Measurements from ENCODE around the gene PACRG.

Gene PACRG

GRCh38 chr6:163133017-163133416 is 405.2 kb downstream of the PACRG start:
- DNase-seq (ENCODE audit: low spot score) (no peak), FAIRE-seq (no peak)

GRCh38 chr6:163133691-163134090 is 405.9 kb downstream of the PACRG start:
- DNase-seq (ENCODE audit: low spot score) (no peak), FAIRE-seq (no peak)

GRCh38 chr6:163136681-163137397 is 409.1 kb downstream of the PACRG start:
- no peak for FAIRE-seq
- no peak for DNase-seq (ENCODE audit: low spot score)

GRCh38 chr6:163137398-163137881 is 409.7 kb downstream of the PACRG start:
- no peak for FAIRE-seq

GRCh38 chr6:163146036-163146435 is 418.3 kb downstream of the PACRG start:
- no peak for DNase-seq (ENCODE audit: low spot score)

More at GRCh38 chr6:163137398-163137881, 409.7 kb downstream of the PACRG start:
- no peak for DNase-seq (ENCODE audit: low spot score)

GRCh38 chr6:163147994-163148393 is 420.2 kb downstream of the PACRG start:
- DNase-seq (ENCODE audit: low spot score) (no peak), FAIRE-seq (no peak)

More at GRCh38 chr6:163146036-163146435, 418.3 kb downstream of the PACRG start:
- FAIRE-seq: no peak

- FAIRE-seq (no peak), DNase-seq (ENCODE audit: low spot score) (no peak)
These were observed 420.9 kb downstream of the PACRG start for GRCh38 chr6:163148451-163149278.

- no peak for DNase-seq (ENCODE audit: low spot score)
- FAIRE-seq: no peak
These were observed 421.6 kb downstream of the PACRG start for GRCh38 chr6:163149279-163149848.

- DNase-seq (ENCODE audit: low spot score) (no peak), FAIRE-seq (no peak)
These were observed 423.4 kb downstream of the PACRG start for GRCh38 chr6:163151212-163151611.

GRCh38 chr6:163152701-163153100 is 424.9 kb downstream of the PACRG start:
- DNase-seq (ENCODE audit: low spot score) (no peak), FAIRE-seq (no peak)

- FAIRE-seq: no peak
- no peak for DNase-seq (ENCODE audit: low spot score)
These were observed 431.3 kb downstream of the PACRG start for GRCh38 chr6:163159110-163159509.

- FAIRE-seq: no peak
- DNase-seq (ENCODE audit: low spot score): no peak
These were observed 431.9 kb downstream of the PACRG start for GRCh38 chr6:163159689-163160088.

- no peak for DNase-seq (ENCODE audit: low spot score)
- no peak for FAIRE-seq
These were observed 434.5 kb downstream of the PACRG start for GRCh38 chr6:163162007-163162873.

GRCh38 chr6:163162874-163163213 is 435.1 kb downstream of the PACRG start:
- DNase-seq (ENCODE audit: low spot score) (no peak), FAIRE-seq (no peak)

- DNase-seq (ENCODE audit: low spot score) (no peak), FAIRE-seq (no peak)
These were observed 436.6 kb downstream of the PACRG start for GRCh38 chr6:163164175-163164900.

GRCh38 chr6:163165155-163165910 is 437.6 kb downstream of the PACRG start:
- FAIRE-seq: no peak

GRCh38 chr6:163165922-163166321 is 438.1 kb downstream of the PACRG start:
- DNase-seq (ENCODE audit: low spot score) (no peak), FAIRE-seq (no peak)

More at GRCh38 chr6:163165155-163165910, 437.6 kb downstream of the PACRG start:
- DNase-seq (ENCODE audit: low spot score): no peak

- FAIRE-seq (no peak), DNase-seq (ENCODE audit: low spot score) (no peak)
These were observed 438.7 kb downstream of the PACRG start for GRCh38 chr6:163166507-163166906.

- FAIRE-seq: no peak
- no peak for DNase-seq (ENCODE audit: low spot score)
These were observed 441.7 kb downstream of the PACRG start for GRCh38 chr6:163169521-163169920.

Measured in urothelium cell line (cell line).